SK-N-SH treated with all-trans-retinoic acid at 6 μM for 48 hours (cell line): ENCODE measurements around the gene UNC80.

ENCODE experiments used
- ARNTL ChIP-seq: fragments of 450-650 bp; formaldehyde crosslinking; IDR thresholded peaks from 2 replicates; pipeline ENCODE4 v1.5.0; 2020; ENCODE audit warnings: low read depth, mild to moderate bottlenecking, moderate library complexity, borderline replicate concordance
- RARB ChIP-seq: fragments of 250-450 bp; sonication (Bioruptor Pico); IDR thresholded peaks from 2 replicates; pipeline ENCODE4 v1.8.0; 2021; ENCODE audit warnings: mild to moderate bottlenecking, moderate library complexity
- TCF4 ChIP-seq: fragments of 250-450 bp; sonication (Bioruptor Pico); IDR thresholded peaks from 2 replicates; pipeline ENCODE4 v1.8.0; 2021; ENCODE audit warnings: mild to moderate bottlenecking, moderate library complexity, borderline replicate concordance
- ZFP30 ChIP-seq: fragments of 450-650 bp; formaldehyde crosslinking; IDR thresholded peaks from 2 replicates; pipeline ENCODE4 v1.5.0; 2022; ENCODE audit warnings: mild to moderate bottlenecking, moderate library complexity

- TF ChIP-seq ARNTL (no peak), RARB (CRISPR knock-in tag) (no peak), ZFP30 (no peak), TCF4 (CRISPR knock-in tag) (no peak)
These were observed 201.7 kb downstream of the UNC80 start for GRCh38 chr2:209973328-209973727.
